Stimulated activated CD4-positive, alpha-beta T cell treated with anti-CD3 and anti-CD28 coated beads, Interleukin-1b, Interleukin-23, amount 100 ng/mL, for 24 hours (primary cell): ENCODE measurements around the gene ART4.

Experiments
- DNase-seq, 4 experiments: peaks; one replicate each; pipeline ENCODE4 v3.0.0-alpha.2; 2020; ENCODE audit warnings: low read depth in 4 of 4, low spot score in 1 of 4

ART4 gene

DNA sequence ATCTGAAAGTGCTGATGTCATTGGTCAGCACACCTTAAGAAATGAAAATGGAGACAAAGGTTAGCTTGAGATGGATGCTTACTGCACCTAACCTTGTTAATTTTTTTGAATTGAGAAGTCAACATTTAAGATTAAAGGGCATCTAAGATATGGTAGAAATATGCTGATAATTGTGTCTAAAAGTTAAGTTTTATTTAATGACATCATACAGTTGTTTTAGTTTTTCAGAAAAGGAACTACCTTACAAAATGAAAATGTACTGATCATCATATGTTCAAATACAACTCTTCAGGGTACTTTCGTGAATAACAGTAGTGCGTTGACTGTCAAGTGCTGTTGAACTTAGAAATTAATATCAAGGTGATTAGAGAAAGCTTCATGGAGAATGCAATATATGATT, 31.8 kb downstream of the ART4 start:
- no peak for DNase-seq

GRCh38 chr12:14810953-14811483, 32.3 kb downstream of the ART4 start:
- DNase-seq = no peak

- no peak for DNase-seq
Measured at GRCh38 chr12:14810167-14810952, 33.0 kb downstream of the ART4 start.

DNA sequence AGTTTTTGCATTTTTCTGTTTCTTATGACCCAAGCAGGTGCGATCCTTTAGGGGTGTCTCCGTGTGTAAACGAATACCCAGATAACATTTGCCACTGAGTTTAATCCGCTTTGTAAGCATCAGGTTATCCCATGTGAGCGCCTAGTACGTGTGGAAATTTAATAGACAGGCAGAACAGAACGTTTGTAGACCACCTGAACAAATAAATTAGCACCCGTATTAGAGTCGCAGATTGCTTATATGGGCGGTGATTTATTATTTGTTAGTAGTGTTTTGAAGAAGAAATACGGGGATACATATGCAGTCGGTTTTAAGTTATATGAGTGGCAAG, 39.5 kb downstream of the ART4 start:
- no peak for DNase-seq

- peak; percentile 64 to 77 (median 74) for DNase-seq
Measured at GRCh38 chr12:14803011-14803829, 40.1 kb downstream of the ART4 start, which contains the start of the genes C12orf60 and WBP11. Gene C12orf60 (plus strand): TSS chr12:14803670. CDS start chr12:14822936, 19,266 bp downstream. Gene WBP11 (minus strand): TSS chr12:14803478. CDS start chr12:14801383, 2,095 bp downstream.

DNA sequence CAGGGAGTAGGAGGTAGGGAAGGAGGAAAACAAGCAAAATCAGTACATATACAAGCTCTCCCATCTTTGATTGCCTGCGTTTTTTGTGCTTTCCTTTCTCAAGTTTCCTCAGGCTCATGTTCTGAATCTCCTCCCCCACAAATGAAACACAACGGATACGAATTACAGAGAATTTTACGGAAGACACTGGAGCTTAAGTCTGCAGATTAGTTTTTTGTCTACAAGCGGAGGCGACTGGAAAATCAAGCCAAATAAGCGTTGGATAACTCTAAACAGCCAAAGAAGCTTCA, 40.7 kb downstream of the ART4 start:
- DNase-seq = no peak

GRCh38 chr12:14802247-14802646, 41.1 kb downstream of the ART4 start:
- no peak for DNase-seq

- no peak for DNase-seq
Measured at GRCh38 chr12:14795028-14795448, 48.3 kb downstream of the ART4 start.

GRCh38 chr12:14785568-14785967, 57.8 kb downstream of the ART4 start:
- no peak for DNase-seq

DNA sequence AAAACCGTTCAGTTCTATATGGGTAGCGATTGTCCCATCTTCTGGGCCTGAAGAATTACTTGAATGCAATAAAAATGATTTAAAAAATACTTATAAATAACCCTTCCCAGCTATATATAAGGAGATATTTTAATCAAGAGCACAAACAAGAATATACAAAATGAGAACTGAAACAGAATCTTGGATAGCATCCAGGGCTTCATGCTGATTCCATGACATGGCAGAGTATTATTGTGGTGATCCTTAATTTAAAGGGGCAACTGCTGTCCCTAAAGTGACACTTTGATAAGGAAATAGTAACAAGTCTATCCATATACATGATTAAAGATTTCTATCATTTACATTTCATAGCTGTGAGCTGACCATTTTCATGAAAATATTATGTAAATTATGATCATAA, 58.9 kb downstream of the ART4 start:
- no peak for DNase-seq

DNA sequence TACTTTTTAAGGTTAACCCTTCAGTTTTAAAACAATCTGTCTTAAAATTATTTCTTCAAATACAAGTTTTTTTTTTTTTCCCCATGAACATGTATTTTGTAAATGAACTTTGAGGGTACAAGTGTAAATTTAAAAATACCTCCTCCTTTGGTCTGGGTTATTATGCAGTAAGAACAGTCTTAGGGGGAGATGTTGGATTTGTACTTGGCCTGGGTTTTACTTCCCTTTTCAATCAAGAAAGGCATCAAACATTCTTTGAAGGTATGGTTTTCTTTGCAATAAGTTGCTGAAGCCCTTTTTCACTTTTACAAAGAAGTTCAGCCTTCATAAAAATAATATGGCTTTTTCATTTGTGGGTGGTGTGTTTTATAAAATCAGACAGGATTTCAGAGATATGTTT, 60.6 kb downstream of the ART4 start:
- no peak for DNase-seq

- DNase-seq = no peak
Measured at GRCh38 chr12:14781563-14781962, 61.8 kb downstream of the ART4 start.

DNA sequence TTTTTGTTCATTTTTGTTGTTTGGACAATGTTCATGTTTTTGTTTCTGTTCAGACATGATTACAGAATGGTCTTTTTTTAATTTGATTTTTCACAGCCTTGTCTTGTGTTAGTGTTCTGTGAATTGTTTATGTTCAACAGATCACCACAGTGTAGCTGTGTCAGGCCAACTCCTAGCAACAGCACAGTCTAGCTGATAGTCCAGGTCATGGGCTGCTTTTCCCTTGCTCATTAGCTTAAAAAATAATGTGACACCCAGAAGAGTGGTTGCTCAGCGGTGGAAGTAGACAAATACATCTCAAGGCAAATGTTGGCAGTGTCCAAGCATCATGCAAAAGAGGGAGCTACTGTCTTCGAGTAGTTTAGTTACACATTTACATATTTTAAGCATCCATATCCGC, 62.5 kb downstream of the ART4 start:
- DNase-seq = no peak

- no peak for DNase-seq
Measured at GRCh38 chr12:14779834-14780233, 63.5 kb downstream of the ART4 start.

GRCh38 chr12:14777271-14777670, 66.1 kb downstream of the ART4 start:
- no peak for DNase-seq

- DNase-seq = no peak
Measured at GRCh38 chr12:14776236-14776961, 66.9 kb downstream of the ART4 start.

- DNase-seq = no peak
Measured at GRCh38 chr12:14775636-14775980, 67.7 kb downstream of the ART4 start.
